ENCODE data around the gene CRPPA. TPM values are rescaled to one million over a fixed set of nuclear protein-coding genes. Genes with fewer than 3 reads are reported as not detected.
"Not testable (repeated sequence)": the region's sequence is repeated elsewhere in the genome, so short reads cannot be mapped to it uniquely, and the experiment has no call there.

Gene CRPPA
- total and polyA plus RNA-seq, 2 donors = 0.99 to 15.4 TPM

GRCh38 chr7:16398146-16399017 is 23.0 kb downstream of the CRPPA start:
- no peak overlapping the region for H3K4me3 ChIP-seq (ENCODE audit: low read depth, low read length)
- DNase-seq (ENCODE audit: extremely low spot score) = no peak
- H3K36me3 ChIP-seq (ENCODE audit: insufficient read depth) = no peaks in the 10 kb centered on the region
- H3K27ac ChIP-seq (ENCODE audit: low read depth) = no peak overlapping the region
- 93% methylated on average over 46 of the region's 46 CpGs for WGBS
- no peaks in the 10 kb centered on the region for H3K4me1 ChIP-seq (ENCODE audit: insufficient read depth)

GRCh38 chr7:16397501-16398145 is 23.7 kb downstream of the CRPPA start:
- H3K4me1 ChIP-seq (ENCODE audit: insufficient read depth) = no peaks in the 10 kb centered on the region
- WGBS = 92% methylated on average over 33 of the region's 33 CpGs
- no peak overlapping the region for H3K4me3 ChIP-seq (ENCODE audit: low read depth, low read length)

GRCh38 chr7:16396766-16397500 is 24.4 kb downstream of the CRPPA start:
- Histone ChIP-seq H3K27ac (ENCODE audit: low read depth) (no peak overlapping the region), H3K4me3 (ENCODE audit: low read depth, low read length) (no peak overlapping the region), H3K4me1 (ENCODE audit: insufficient read depth) (no peaks in the 10 kb centered on the region), H3K36me3 (ENCODE audit: insufficient read depth) (peaks cover 2% of the 10 kb centered on the region)
- DNase-seq (ENCODE audit: extremely low spot score) = no peak
- 94% methylated on average over 25 of the region's 25 CpGs for WGBS

More at GRCh38 chr7:16397501-16398145, 23.7 kb downstream of the CRPPA start:
- DNase-seq (ENCODE audit: extremely low spot score) = no peak
- H3K27ac ChIP-seq (ENCODE audit: low read depth) = no peak overlapping the region
- peaks cover 2% of the 10 kb centered on the region for H3K36me3 ChIP-seq (ENCODE audit: insufficient read depth)

- no peak for DNase-seq (ENCODE audit: extremely low spot score)
- peaks cover 2% of the 10 kb centered on the region for H3K36me3 ChIP-seq (ENCODE audit: insufficient read depth)
- H3K4me1 ChIP-seq (ENCODE audit: insufficient read depth) = no peaks in the 10 kb centered on the region
- no peak overlapping the region for H3K4me3 ChIP-seq (ENCODE audit: low read depth, low read length)
- H3K27ac ChIP-seq (ENCODE audit: low read depth) = no peak overlapping the region
- WGBS = 95% methylated on average over 1 of the region's 1 CpG
Observed at GRCh38 chr7:16395121-16395520, 26.2 kb downstream of the CRPPA start.

- peaks cover 2% of the 10 kb centered on the region for H3K36me3 ChIP-seq (ENCODE audit: insufficient read depth)
- no peak overlapping the region for H3K4me3 ChIP-seq (ENCODE audit: low read depth, low read length)
- WGBS = 97% methylated on average over 4 of the region's 4 CpGs
- no peak for DNase-seq (ENCODE audit: extremely low spot score)
- H3K27ac ChIP-seq (ENCODE audit: low read depth) = no peak overlapping the region
- H3K4me1 ChIP-seq (ENCODE audit: insufficient read depth) = no peaks in the 10 kb centered on the region
Observed at GRCh38 chr7:16393862-16394422, 27.4 kb downstream of the CRPPA start.

- over 99% methylated on average over 2 of the region's 2 CpGs for WGBS
- Histone ChIP-seq H3K36me3 (ENCODE audit: insufficient read depth) (peaks cover 2% of the 10 kb centered on the region), H3K27ac (ENCODE audit: low read depth) (no peak overlapping the region), H3K4me1 (ENCODE audit: insufficient read depth) (no peaks in the 10 kb centered on the region), H3K4me3 (ENCODE audit: low read depth, low read length) (no peak overlapping the region)
- no peak for DNase-seq (ENCODE audit: extremely low spot score)
Observed at GRCh38 chr7:16392990-16393523, 28.3 kb downstream of the CRPPA start.

- H3K27ac ChIP-seq (ENCODE audit: low read depth); H3K4me1 ChIP-seq (ENCODE audit: insufficient read depth); H3K4me3 ChIP-seq (ENCODE audit: low read depth, low read length); DNase-seq (ENCODE audit: extremely low spot score); H3K36me3 ChIP-seq (ENCODE audit: insufficient read depth): not testable (repeated sequence)
- WGBS = 98% methylated on average over 18 of the region's 18 CpGs
Observed at GRCh38 chr7:16383786-16384185, 37.6 kb downstream of the CRPPA start.

DNA sequence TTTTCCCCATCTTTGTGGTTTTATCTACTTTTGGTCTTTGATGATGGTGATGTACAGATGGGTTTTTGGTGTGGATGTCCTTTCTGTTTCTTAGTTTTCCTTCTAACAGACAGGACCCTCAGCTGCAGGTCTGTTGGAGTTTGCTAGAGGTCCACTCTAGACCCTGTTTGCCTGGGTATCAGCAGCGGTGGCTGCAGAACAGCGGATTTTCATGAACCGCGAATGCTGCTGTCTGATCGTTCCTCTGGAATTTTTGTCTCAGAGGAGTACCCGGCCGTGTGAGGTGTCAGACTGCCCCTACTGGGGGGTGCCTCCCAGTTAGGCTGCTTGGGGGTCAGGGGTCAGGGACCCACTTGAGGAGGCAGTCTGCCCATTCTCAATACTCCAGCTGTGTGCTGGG is 38.2 kb downstream of the CRPPA start:
- DNase-seq (ENCODE audit: extremely low spot score); H3K27ac ChIP-seq (ENCODE audit: low read depth); H3K4me1 ChIP-seq (ENCODE audit: insufficient read depth); H3K36me3 ChIP-seq (ENCODE audit: insufficient read depth); H3K4me3 ChIP-seq (ENCODE audit: low read depth, low read length): not testable (repeated sequence)
- 95% methylated on average over 7 of the region's 7 CpGs for WGBS

Small RNA genes within 50 kb of the gene (small RNA-seq; reads per million reads assigned to genes)
- not detected for gene AC005014.3

Other genes with a start within 250 kb of the CRPPA start
- 25.6 TPM for gene SOSTDC1, start 44.2 kb upstream of the CRPPA start, total RNA-seq
- gene SOSTDC1, start 44.2 kb upstream of the CRPPA start, polyA plus RNA-seq = 2.3 TPM
- not detected for gene LRRC72, start 105.3 kb upstream of the CRPPA start, total RNA-seq
- gene LRRC72, start 105.3 kb upstream of the CRPPA start, polyA plus RNA-seq = not detected
- gene ANKMY2, start 224.2 kb upstream of the CRPPA start, total RNA-seq = 53.1 TPM
- gene ANKMY2, start 224.2 kb upstream of the CRPPA start, polyA plus RNA-seq = 20.6 TPM
- gene BZW2, start 224.6 kb upstream of the CRPPA start, total RNA-seq = 70.1 TPM
- 68.9 TPM for gene BZW2, start 224.6 kb upstream of the CRPPA start, polyA plus RNA-seq